ENCODE results near the gene SMAD6.
"Not testable (repeated sequence)": the region's sequence is repeated elsewhere in the genome, so short reads cannot be mapped to it uniquely, and the experiment has no call there.

SMAD6 gene

GRCh38 chr15:66679061-66679656 lies 22.9 kb upstream of the SMAD6 start:
- no peak for DNase-seq

GRCh38 chr15:66679657-66680108 lies 22.4 kb upstream of the SMAD6 start:
- DNase-seq = no peak

- no peak for DNase-seq
These were observed 21.5 kb upstream of the SMAD6 start for GRCh38 chr15:66680502-66680901.

GRCh38 chr15:66681395-66681794 lies 20.6 kb upstream of the SMAD6 start:
- no peak for DNase-seq

- no peak for DNase-seq
These were observed 19.8 kb upstream of the SMAD6 start for GRCh38 chr15:66682246-66682645.

GRCh38 chr15:66682865-66683264 lies 19.2 kb upstream of the SMAD6 start:
- DNase-seq = no peak

GRCh38 chr15:66684136-66684681 lies 17.8 kb upstream of the SMAD6 start:
- DNase-seq = no peak

GRCh38 chr15:66685638-66686150 lies 16.3 kb upstream of the SMAD6 start:
- no peak for DNase-seq

- DNase-seq = not testable (repeated sequence)
These were observed 11.1 kb upstream of the SMAD6 start for GRCh38 chr15:66690912-66691311.

- no peak for DNase-seq
These were observed 10.3 kb upstream of the SMAD6 start for GRCh38 chr15:66691727-66692126.

- no peak for DNase-seq
These were observed 9.6 kb upstream of the SMAD6 start for GRCh38 chr15:66692391-66692790.

GRCh38 chr15:66692808-66693596 lies 9.0 kb upstream of the SMAD6 start:
- DNase-seq = no peak

GRCh38 chr15:66696770-66697169 lies 5.3 kb upstream of the SMAD6 start:
- no peak for DNase-seq

GRCh38 chr15:66698318-66698961 lies 3.6 kb upstream of the SMAD6 start:
- peak; percentile 81 for DNase-seq

GRCh38 chr15:66698971-66699370 lies 3.1 kb upstream of the SMAD6 start:
- no peak for DNase-seq

- peak; percentile 55 for DNase-seq
These were observed 1.6 kb upstream of the SMAD6 start for GRCh38 chr15:66700412-66700801.

- peak; percentile 89 for DNase-seq
These were observed 1.1 kb upstream of the SMAD6 start for GRCh38 chr15:66700802-66701421.

GRCh38 chr15:66701422-66702034 lies 508 bp upstream of the SMAD6 start:
- peak; percentile 73 for DNase-seq

- DNase-seq = peak; percentile 45
These were observed 927 bp downstream of the SMAD6 start for GRCh38 chr15:66702787-66703539.

GRCh38 chr15:66703540-66703941 lies 1.5 kb downstream of the SMAD6 start:
- DNase-seq = peak; percentile 64

GRCh38 chr15:66704019-66704802 lies 2.2 kb downstream of the SMAD6 start:
- no peak for DNase-seq

All from DMS53 (cell line).